HCT116 (cell line): ENCODE data around the gene ITPR1. TPM values are rescaled to one million over a fixed set of nuclear protein-coding genes. Genes with fewer than 3 reads are reported as not detected.
A peak's percentile ranks its signal among the peaks of the same experiment; 100 is the strongest.

Experiments
- ATAC-seq: fragments of 200-7000 bp; cut with Tn5 transposase; 2 replicates; pipeline ENCODE4 v1.9.1; 2020; ENCODE audit warnings: mild to moderate bottlenecking, moderate library complexity
- BruUV-seq: library from RNA; stranded (reverse); fragments of 400-500 nt; replicated peaks from 2 replicates; lab custom pipeline; 2021; lab: Mats Ljungman, UMichigan
- CTCF ChIA-PET: fragments of 300-600 bp; sonication (Branson Sonifier 250); formaldehyde crosslinking; loops from one replicate; lab custom pipeline; 2021; ENCODE audit warnings: antibody characterized with exemption; lab: Charles Lee
- POLR2A ChIA-PET: fragments of 300-600, 350-600 bp; sonication (Branson Sonifier 250); formaldehyde crosslinking; loops from one replicate; lab custom pipeline; 2021; ENCODE audit warnings: antibody characterized with exemption; lab: Charles Lee
- RAD21 ChIA-PET, 2 experiments: fragments of 300-600 bp; sonication (Branson Sonifier 250); formaldehyde crosslinking; loops; one replicate each; lab custom pipeline; 2023; ENCODE audit warnings: low total read pairs in 2 of 2; ENCODE audit not compliant: uncharacterized antibody in 2 of 2, unreplicated experiment in 2 of 2, low non-redundant PET in 1 of 2; lab: Charles Lee
- DNase-seq: peaks from one replicate; pipeline ENCODE4 v3.0.0-alpha.2; 2010; ENCODE audit warnings: low read depth, low spot score
- H2AFZ ChIP-seq: fragments of 200-600 bp; shearing (Covaris generic), sonication (generic); 2 replicates; pipeline ENCODE4 v1.6.1; 2017; ENCODE audit warnings: low read depth, mixed run types, mixed read lengths, antibody characterized with exemption, low read length; ENCODE audit not compliant: poor library complexity, severe bottlenecking
- H3K27ac ChIP-seq: 2 replicates; pipeline ENCODE4 v1.5.1; 2012; ENCODE audit warnings: low read depth, low read length
- H3K27me3 ChIP-seq: fragments of 200-600 bp; sonication (generic); 2 replicates; pipeline ENCODE4 v1.6.1; 2016; ENCODE audit warnings: mixed run types, low read length, mixed read lengths; ENCODE audit not compliant: insufficient read depth
- H3K36me3 ChIP-seq, 2 experiments: fragments of 200-500 bp in 1 of 2; fragments of 200-600 bp in 1 of 2; sonication (Bioruptor generic) in 1 of 2; sonication (generic) in 1 of 2; 2 replicates each; pipeline versions ENCODE4 v1.5.1 to v1.6.1; 2014 to 2016; ENCODE audit warnings: low read length in 2 of 2, inconsistent platforms in 1 of 2, mixed read lengths in 1 of 2, mixed run types in 1 of 2; ENCODE audit not compliant: insufficient read depth in 2 of 2, control insufficient read depth in 1 of 2
- H3K4me1 ChIP-seq, 2 experiments: fragments of 200-600 bp in 1 of 2; sonication (generic) in 1 of 2; 2 replicates each; pipeline versions ENCODE4 v1.5.1 to v1.6.1; 2012 to 2017; ENCODE audit warnings: low read length in 2 of 2, inconsistent platforms in 1 of 2, mild to moderate bottlenecking in 1 of 2, mixed read lengths in 1 of 2, mixed run types in 1 of 2, moderate library complexity in 1 of 2; ENCODE audit not compliant: insufficient read depth in 2 of 2, control insufficient read depth in 1 of 2
- H3K4me2 ChIP-seq: fragments of 200-600 bp; sonication (generic); 2 replicates; pipeline ENCODE4 v1.6.1; 2017; ENCODE audit warnings: mixed run types, low read length, mixed read lengths
- H3K4me3 ChIP-seq, 2 experiments: fragments of 200-600 bp in 1 of 2; sonication (generic) in 1 of 2; replicated peaks in 1 of 2; 2 replicates each; pipeline ENCODE4 v1.5.1; 2011 to 2016; ENCODE audit warnings: low read length in 2 of 2, control low read depth in 1 of 2, low read depth in 1 of 2, mild to moderate bottlenecking in 1 of 2, mixed read lengths in 1 of 2, mixed run types in 1 of 2
- H3K79me2 ChIP-seq: fragments of 200-600 bp; sonication (generic); 2 replicates; pipeline ENCODE4 v1.6.1; 2017; ENCODE audit warnings: mild to moderate bottlenecking, mixed run types, low read length, moderate library complexity, mixed read lengths; ENCODE audit not compliant: insufficient read depth
- H3K9ac ChIP-seq: fragments of 200-600 bp; sonication (generic); 2 replicates; pipeline ENCODE4 v1.6.1; 2016; ENCODE audit warnings: low read length, mixed read lengths
- H3K9me2 ChIP-seq: fragments of 200-600 bp; sonication (generic), shearing (Covaris generic); 2 replicates; pipeline ENCODE4 v1.6.1; 2017; ENCODE audit warnings: mixed run types, mild to moderate bottlenecking, moderate library complexity; ENCODE audit not compliant: insufficient read depth
- H3K9me3 ChIP-seq, 2 experiments: fragments of 200-500 bp in 1 of 2; fragments of 200-600 bp in 1 of 2; sonication (Bioruptor generic) in 1 of 2; sonication (generic) in 1 of 2; 2 replicates each; pipeline ENCODE4 v1.6.1; 2014 to 2017; ENCODE audit warnings: low read length in 2 of 2, mixed read lengths in 2 of 2, inconsistent platforms in 1 of 2, low read depth in 1 of 2, mild to moderate bottlenecking in 1 of 2, mixed run types in 1 of 2, moderate library complexity in 1 of 2; ENCODE audit not compliant: control insufficient read depth in 1 of 2, insufficient read depth in 1 of 2
- H4K20me1 ChIP-seq: fragments of 200-600 bp; sonication (generic), shearing (Covaris generic); 2 replicates; pipeline ENCODE4 v1.6.1; 2017; ENCODE audit warnings: mixed run types, mild to moderate bottlenecking, moderate library complexity; ENCODE audit not compliant: insufficient read depth
- ATF3 ChIP-seq: IDR thresholded peaks from 2 replicates; pipeline ENCODE4 v1.6.1; 2012
- CBX3 ChIP-seq: IDR thresholded peaks from 2 replicates; pipeline ENCODE4 v1.6.1; 2012; ENCODE audit warnings: low read depth
- EGR1 ChIP-seq: IDR thresholded peaks from 2 replicates; pipeline ENCODE4 v1.6.1; 2012; ENCODE audit warnings: low read depth
- EZH2phosphoT487 ChIP-seq: fragments of 200-600 bp; IDR thresholded peaks from 2 replicates; pipeline ENCODE4 v1.6.1; 2018; ENCODE audit warnings: antibody characterized with exemption, borderline replicate concordance
- FOSL1 ChIP-seq: IDR thresholded peaks from 2 replicates; pipeline ENCODE4 v1.6.1; 2012; ENCODE audit warnings: low read depth
- MAX ChIP-seq: IDR thresholded peaks from 2 replicates; pipeline ENCODE4 v1.6.1; 2012
- POLR2A ChIP-seq: IDR thresholded peaks from 2 replicates; pipeline ENCODE4 v1.7.0; 2011; ENCODE audit warnings: borderline replicate concordance; ENCODE audit not compliant: insufficient read depth, insufficient read length; ENCODE audit errors: extremely low read depth
- POLR2AphosphoS5 ChIP-seq: IDR thresholded peaks from 2 replicates; pipeline ENCODE4 v1.6.1; 2011; ENCODE audit warnings: mild to moderate bottlenecking, low read depth, low read length, moderate library complexity
- RAD21 ChIP-seq: IDR thresholded peaks from 2 replicates; pipeline ENCODE4 v1.6.1; 2012; ENCODE audit warnings: low read depth, mild to moderate bottlenecking
- REST ChIP-seq: IDR thresholded peaks from 2 replicates; pipeline ENCODE4 v1.6.1; 2012; ENCODE audit warnings: low read depth
- SIN3A ChIP-seq: IDR thresholded peaks from 2 replicates; pipeline ENCODE4 v1.6.1; 2012; ENCODE audit warnings: low read depth
- SP1 ChIP-seq: IDR thresholded peaks from 2 replicates; pipeline ENCODE4 v1.6.1; 2012; ENCODE audit warnings: low read depth
- SRF ChIP-seq: IDR thresholded peaks from 2 replicates; pipeline ENCODE4 v1.6.1; 2012; ENCODE audit warnings: low read depth
- TCF7L2 ChIP-seq: IDR thresholded peaks from 2 replicates; pipeline ENCODE4 v1.7.0; 2011; ENCODE audit warnings: borderline replicate concordance, inconsistent platforms; ENCODE audit not compliant: insufficient read depth, insufficient read length; ENCODE audit errors: extremely low read depth
- YY1 ChIP-seq: IDR thresholded peaks from 2 replicates; pipeline ENCODE4 v1.6.1; 2011; ENCODE audit warnings: low read length, low read depth, moderate library complexity, mild to moderate bottlenecking; ENCODE audit not compliant: insufficient replicate concordance; ENCODE audit errors: extremely low read depth
- ZBTB33 ChIP-seq: IDR thresholded peaks from 2 replicates; pipeline ENCODE4 v1.6.1; 2011; ENCODE audit warnings: mild to moderate bottlenecking, low read length, moderate library complexity; ENCODE audit not compliant: insufficient replicate concordance; ENCODE audit errors: extremely low read depth
- ZFX ChIP-seq: fragments of 450-650 bp; IDR thresholded peaks from 2 replicates; pipeline ENCODE4 v1.6.1; 2017
- ZNF274 ChIP-seq: fragments of 200-500 bp; sonication (Bioruptor generic); IDR thresholded peaks from 2 replicates; pipeline ENCODE4 v1.6.1; 2014; ENCODE audit warnings: mild to moderate bottlenecking, low read depth, low read length, inconsistent platforms
- intact Hi-C: fragments of 100-400 bp; cut with micrococcal nuclease; formaldehyde crosslinking; loops from 2 replicates; pipeline ENCODE4 v1.10.0; 2022
- total RNA-seq: library from RNA; stranded (reverse); gene quantifications from one replicate; pipeline ENCODE4 v1.2.1, GENCODE V29; 2021; ENCODE audit not compliant: unreplicated experiment

ITPR1 gene
- total RNA-seq, 1 experiment from 2014 or later: 9.2 TPM

- Histone ChIP-seq H2AFZ (no peak overlapping the region), H3K9ac (no peak overlapping the region), H3K27me3 (peaks cover 4% of the 10 kb centered on the region), H3K36me3 (no peaks in the 10 kb centered on the region), H3K27ac (no peak overlapping the region; the same call in 1 of the 2 replicates), H3K9me2 (no peaks in the 10 kb centered on the region), H3K9me3 (no peaks in the 10 kb centered on the region), H4K20me1 (no peaks in the 10 kb centered on the region), H3K4me2 (peak overlapping the region; percentile 64), H3K4me1 (peaks cover 17% of the 10 kb centered on the region in 2 experiments), H3K79me2 (no peaks in the 10 kb centered on the region), H3K4me3 (no peak overlapping the region)
- POLR2A ChIA-PET: no interaction called here
- RAD21 ChIA-PET: no interaction called here
- DNase-seq (no peak), ATAC-seq (peak; percentile 23)
- CTCF ChIA-PET: no interaction called here
- no TSS peak for BruUV-seq
- intact Hi-C loops: no loop called here
- TF ChIP-seq FOSL1 (no peak), POLR2A (no peak), SIN3A (no peak), CBX3 (no peak), ZNF274 (no peak), EZH2phosphoT487 (no peak), TCF7L2 (no peak), REST (no peak), YY1 (no peak), SP1 (no peak), SRF (no peak), POLR2AphosphoS5 (no peak), RAD21 (no peak), MAX (no peak), ZFX (no peak), ATF3 (no peak), EGR1 (no peak), ZBTB33 (no peak)
- TF ChIP-seq, all 23 proteins: peak for 0
Measured at GRCh38 chr3:4742359-4742758, 249.2 kb downstream of the ITPR1 start.
